ENCODE measurements around the gene TTC39C.

Gene TTC39C

GRCh38 chr18:23992089-23992940 lies 22.2 kb upstream of the TTC39C start:
- peak; percentile 38 for DNase-seq (ENCODE audit: low read depth)

- no peak for DNase-seq (ENCODE audit: low read depth)
Observed at GRCh38 chr18:23992941-23993280, 21.6 kb upstream of the TTC39C start.

- DNase-seq (ENCODE audit: low read depth): peak; percentile 78
Observed at GRCh38 chr18:23994361-23994902, 20.1 kb upstream of the TTC39C start.

- DNase-seq (ENCODE audit: low read depth): no peak
Observed at GRCh38 chr18:23995180-23995579, 19.4 kb upstream of the TTC39C start.

DNA sequence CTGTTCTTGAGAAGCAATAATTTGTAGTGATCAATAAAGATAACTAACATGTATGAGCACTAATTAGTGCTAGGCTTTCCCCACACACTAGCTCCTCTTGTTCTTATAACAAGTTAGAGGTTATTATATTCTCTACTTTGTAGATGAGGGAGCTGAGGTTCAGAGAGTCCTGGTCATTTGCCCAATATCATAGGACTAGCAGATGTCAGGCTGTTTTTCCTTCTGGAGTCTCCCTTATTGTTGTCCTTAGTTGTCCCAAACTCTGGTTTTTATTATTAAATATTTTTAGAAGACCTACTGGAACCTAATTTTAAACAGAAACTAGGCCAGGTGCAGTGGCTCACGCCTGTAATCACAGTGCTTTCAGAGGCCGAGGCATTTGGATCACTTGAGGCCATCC lies 16.5 kb upstream of the TTC39C start:
- DNase-seq (ENCODE audit: low read depth): no peak

GRCh38 chr18:23998820-23999219 lies 15.7 kb upstream of the TTC39C start:
- DNase-seq (ENCODE audit: low read depth): no peak

- DNase-seq (ENCODE audit: low read depth): no peak
Observed at GRCh38 chr18:24000613-24001490, 13.7 kb upstream of the TTC39C start.

DNA sequence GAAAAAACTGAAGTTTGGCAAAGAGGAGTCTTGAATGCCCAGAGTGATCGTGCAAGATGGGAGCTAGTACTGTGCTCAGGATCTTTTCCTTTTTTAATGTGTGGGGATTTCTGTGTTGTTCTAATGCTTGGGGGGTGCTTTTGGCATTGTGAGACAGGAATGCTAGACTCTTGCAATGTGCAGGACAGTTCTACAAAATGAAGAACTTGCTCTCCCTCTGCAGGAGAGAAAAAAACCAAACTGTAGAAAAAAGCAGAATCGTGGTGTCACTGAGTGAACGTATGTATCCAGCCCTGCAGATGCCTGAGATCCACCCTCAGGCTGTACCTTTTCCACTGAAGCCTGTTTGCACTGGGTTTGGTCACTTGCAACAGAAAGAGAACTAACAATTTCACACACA lies 12.1 kb upstream of the TTC39C start:
- DNase-seq (ENCODE audit: low read depth): no peak

DNA sequence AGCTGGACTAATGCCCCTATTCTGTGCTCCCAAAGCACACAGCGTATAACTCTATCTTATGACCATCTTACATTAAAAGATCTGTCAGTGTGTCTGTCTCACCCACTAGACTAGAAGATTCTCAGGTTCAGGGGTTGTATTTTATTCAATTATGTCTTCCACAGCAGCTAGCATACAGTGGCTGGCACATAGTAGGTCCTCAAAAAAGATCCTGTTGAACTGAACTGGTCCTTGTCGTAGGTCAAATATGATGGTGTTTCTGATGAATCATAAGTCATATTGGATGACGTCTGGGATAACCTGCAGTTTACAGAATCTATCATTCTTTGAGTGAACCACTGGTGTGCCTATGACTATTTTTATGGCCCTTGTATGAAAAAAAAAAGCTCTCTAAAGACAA lies 11.3 kb upstream of the TTC39C start:
- no peak for DNase-seq (ENCODE audit: low read depth)

- DNase-seq (ENCODE audit: low read depth): no peak
Observed at GRCh38 chr18:24003903-24004640, 10.5 kb upstream of the TTC39C start.

GRCh38 chr18:24006712-24007313 lies 7.7 kb upstream of the TTC39C start:
- DNase-seq (ENCODE audit: low read depth): no peak

DNA sequence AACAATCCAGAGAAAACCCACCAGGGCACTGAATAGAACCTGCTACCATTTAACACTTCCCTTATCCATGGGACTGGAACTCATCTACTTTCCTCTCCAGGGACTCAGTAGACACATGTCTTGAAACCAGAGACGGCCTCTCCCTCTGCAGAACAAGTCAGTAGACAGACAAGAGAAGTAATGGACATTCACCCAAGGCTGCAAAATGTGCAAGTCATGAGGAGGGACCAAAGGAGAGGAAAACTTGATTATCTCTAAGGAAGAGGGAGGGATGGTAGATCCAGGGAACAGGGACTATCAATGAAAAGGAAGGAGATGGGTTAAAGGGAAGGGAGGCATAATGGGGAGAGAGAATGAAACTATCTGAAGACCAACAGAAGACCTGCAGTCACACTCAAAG lies 5.3 kb upstream of the TTC39C start:
- no peak for DNase-seq (ENCODE audit: low read depth)

- no peak for DNase-seq (ENCODE audit: low read depth)
Observed at GRCh38 chr18:24009651-24010333, 4.8 kb upstream of the TTC39C start.

- DNase-seq (ENCODE audit: low read depth): no peak
Observed at GRCh38 chr18:24010673-24011072, 3.9 kb upstream of the TTC39C start.

DNA sequence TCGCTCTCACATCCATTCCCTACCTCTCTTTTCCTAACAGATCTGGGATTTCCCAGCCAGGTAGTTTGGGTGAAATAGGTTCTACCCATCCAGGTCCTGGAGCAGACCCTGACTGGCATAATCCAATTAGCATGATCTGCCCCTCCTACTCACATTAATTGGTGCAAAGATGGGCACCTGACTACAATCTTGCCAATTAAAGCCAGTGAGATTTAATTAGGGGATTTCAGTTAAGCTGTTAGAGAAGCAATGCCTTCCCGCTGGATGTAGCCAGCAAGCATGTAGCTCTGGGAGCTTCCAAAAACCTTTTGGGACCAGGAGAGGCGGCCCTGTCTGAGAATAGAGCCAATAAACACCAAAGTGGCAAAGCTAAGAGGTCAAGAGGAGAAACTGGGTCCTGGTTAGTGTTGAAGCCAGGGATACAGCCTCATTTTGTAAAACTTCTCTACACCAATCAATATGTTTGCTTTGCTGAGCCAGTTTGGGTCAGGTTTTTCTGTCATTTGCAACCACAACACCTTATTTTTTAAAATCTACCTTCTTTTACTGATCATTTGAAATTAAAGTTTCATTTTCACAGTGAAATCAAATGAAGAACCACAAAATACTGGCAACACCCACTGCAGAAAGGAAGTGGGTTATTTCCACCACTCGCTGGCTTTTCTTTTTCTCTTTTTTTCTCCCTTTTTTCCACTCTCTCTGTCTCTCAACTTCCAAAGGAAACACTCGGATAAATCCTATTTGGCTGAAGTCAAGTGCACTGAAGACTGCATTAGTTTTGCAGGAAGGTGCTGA lies 3.2 kb upstream of the TTC39C start:
- no peak for DNase-seq (ENCODE audit: low read depth)

DNA sequence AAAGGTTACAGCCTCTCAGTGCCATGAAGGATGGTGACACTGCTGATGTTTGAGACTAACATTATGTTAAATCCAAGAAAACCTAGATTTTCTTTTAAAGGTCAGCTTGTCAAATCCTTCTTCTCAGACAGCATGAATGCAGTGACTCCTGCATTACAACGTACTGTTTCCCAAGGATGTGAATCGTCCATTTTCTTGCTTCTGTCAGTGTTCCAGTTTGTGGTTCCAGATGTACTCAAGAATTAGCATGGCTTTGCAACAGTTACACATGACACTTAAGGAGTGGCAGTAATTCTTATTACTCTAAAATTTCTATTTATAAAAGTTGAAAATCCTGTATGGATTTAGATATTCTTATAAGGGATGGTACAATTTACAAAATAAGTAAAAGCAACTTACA lies 1.5 kb upstream of the TTC39C start:
- no peak for DNase-seq (ENCODE audit: low read depth)

GRCh38 chr18:24014986-24015638 lies 558 bp downstream of the TTC39C start:
- peak; percentile 68 for DNase-seq (ENCODE audit: low read depth)

DNA sequence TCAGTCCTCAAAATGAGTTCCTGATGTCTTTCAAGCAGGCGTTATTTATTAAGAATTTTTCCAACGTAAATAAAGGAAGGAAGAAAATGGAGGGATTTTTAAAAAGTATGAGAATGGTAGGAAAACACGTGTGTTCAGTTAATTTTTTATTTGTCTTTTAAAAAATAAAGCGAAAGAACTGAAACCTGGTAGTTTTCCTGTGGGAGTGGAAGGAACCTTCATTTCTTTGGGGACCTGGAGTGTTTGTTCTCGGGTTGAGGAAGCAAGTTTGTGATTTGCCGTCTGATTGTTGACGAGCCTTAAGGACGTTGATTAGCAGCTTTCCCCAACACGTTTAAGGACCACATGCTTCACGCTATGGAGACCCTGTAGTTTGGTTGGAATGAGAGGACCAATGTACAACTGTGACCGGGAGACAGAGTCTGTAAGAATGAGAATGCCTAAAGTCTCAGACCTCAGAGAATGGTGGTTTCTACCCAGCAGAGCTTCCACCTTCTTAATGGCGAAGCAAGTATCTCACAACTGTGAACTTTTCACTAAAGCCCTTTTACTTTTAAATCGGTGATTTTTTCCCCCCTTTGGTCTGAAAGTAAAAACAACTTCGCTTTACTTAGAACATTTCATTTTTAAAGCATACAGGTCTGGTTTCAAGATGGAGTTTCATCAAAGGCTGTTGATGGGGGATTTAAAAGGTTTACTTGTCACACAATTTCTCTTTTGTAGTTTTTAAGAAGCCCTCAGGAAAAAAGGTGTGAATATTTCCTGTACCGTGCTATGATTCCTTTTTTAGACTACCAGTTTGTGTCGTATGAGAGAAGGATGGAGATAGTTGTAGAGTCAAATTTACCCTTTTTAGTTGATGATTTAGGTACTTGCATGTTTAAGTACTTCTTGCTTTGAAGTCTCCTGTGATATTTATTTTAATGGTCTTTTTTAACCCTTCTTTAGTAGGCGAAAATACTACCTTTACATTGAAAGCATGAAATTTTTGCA lies 1.4 kb downstream of the TTC39C start:
- no peak for DNase-seq (ENCODE audit: low read depth)

- DNase-seq (ENCODE audit: low read depth): no peak
Observed at GRCh38 chr18:24016643-24017042, 2.1 kb downstream of the TTC39C start.

Data from amniotic epithelial cell (primary cell).